RWPE1 (cell line): ENCODE data around the gene STX3.

Experiments used
- CTCF ChIA-PET: fragments of 350-600 bp; sonication (Branson Sonifier 250); formaldehyde crosslinking; extraction: SDS; loops from one replicate; lab custom pipeline; 2021; lab: Yijun Ruan, JAX
- POLR2A ChIA-PET: fragments of 400-600 bp; formaldehyde crosslinking; extraction: SDS; loops from one replicate; lab custom pipeline; 2020; ENCODE audit warnings: antibody characterized with exemption; ENCODE audit not compliant: low non-redundant PET; lab: Yijun Ruan, JAX
- DNase-seq: peaks from one replicate; pipeline ENCODE4 v3.0.0; 2012; ENCODE audit warnings: low spot score
- H3K27ac ChIP-seq: fragments of 450-650 bp; 2 replicates; pipeline ENCODE4 v1.5.1; 2017
- TF ChIP-seq, protein P1 (sequence below): fragments of 450-650 bp; conservative IDR thresholded peaks from 2 replicates; pipeline ENCODE4 v1.5.1; 2017; ENCODE audit warnings: low read depth, mild to moderate bottlenecking

Gene STX3

GRCh38 chr11:59755701-59756557 is 753 bp downstream of the STX3 start:
- peak overlapping the region; percentile 84 for H3K27ac ChIP-seq
- DNase-seq: peak; percentile 83
- ChIA-PET CTCF (interaction anchor here (0.5 to 3.0 kb wide), 3 partner anchors 45 to 219 kb away, joined by 3 to 33 read pairs (median 3); partner anchors contain the start of gene MRPL16), POLR2A (interaction anchor here (0.5 to 0.6 kb wide), 2 partner anchors 12 to 35 kb away, joined by 3 read pairs; no protein-coding TSS in a partner anchor)
- TF ChIP-seq, protein P1, sequence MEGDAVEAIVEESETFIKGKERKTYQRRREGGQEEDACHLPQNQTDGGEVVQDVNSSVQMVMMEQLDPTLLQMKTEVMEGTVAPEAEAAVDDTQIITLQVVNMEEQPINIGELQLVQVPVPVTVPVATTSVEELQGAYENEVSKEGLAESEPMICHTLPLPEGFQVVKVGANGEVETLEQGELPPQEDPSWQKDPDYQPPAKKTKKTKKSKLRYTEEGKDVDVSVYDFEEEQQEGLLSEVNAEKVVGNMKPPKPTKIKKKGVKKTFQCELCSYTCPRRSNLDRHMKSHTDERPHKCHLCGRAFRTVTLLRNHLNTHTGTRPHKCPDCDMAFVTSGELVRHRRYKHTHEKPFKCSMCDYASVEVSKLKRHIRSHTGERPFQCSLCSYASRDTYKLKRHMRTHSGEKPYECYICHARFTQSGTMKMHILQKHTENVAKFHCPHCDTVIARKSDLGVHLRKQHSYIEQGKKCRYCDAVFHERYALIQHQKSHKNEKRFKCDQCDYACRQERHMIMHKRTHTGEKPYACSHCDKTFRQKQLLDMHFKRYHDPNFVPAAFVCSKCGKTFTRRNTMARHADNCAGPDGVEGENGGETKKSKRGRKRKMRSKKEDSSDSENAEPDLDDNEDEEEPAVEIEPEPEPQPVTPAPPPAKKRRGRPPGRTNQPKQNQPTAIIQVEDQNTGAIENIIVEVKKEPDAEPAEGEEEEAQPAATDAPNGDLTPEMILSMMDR: no peak; the same call in 1 of the 2 replicates

DNA sequence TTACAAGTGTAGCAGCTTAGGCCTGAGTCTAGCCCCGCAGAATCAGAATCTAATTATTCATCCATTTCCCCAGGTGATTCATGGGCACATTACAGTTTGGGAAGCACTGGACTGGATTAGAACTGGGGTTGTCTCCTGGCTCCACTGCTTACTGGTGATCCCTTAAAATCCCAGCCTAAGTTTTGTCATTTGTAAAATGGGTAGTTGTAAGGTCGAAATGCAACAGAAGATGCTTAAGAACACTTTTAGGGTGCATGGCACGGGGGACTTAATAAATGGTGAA is 1.3 kb downstream of the STX3 start:
- POLR2A ChIA-PET: no interaction called here
- no peak overlapping the region for H3K27ac ChIP-seq
- CTCF ChIA-PET: interaction anchor here (1.1 kb wide), 1 partner anchor 54 kb away, joined by 3 read pairs; the partner anchor contains the start of gene MRPL16
- TF ChIP-seq, protein P1: no peak
- peak; percentile 22 for DNase-seq

GRCh38 chr11:59756845-59757244 is 1.7 kb downstream of the STX3 start:
- POLR2A ChIA-PET: no interaction called here
- H3K27ac ChIP-seq: peak overlapping the region; percentile 24; the same call in 1 of the 2 replicates
- TF ChIP-seq, protein P1: no peak
- peak; percentile 69 for DNase-seq
- CTCF ChIA-PET: no interaction called here

- POLR2A ChIA-PET: no interaction called here
- CTCF ChIA-PET: no interaction called here
Measured at GRCh38 chr11:59758401-59759037, 3.3 kb downstream of the STX3 start.

GRCh38 chr11:59759900-59760299 is 4.7 kb downstream of the STX3 start:
- H3K27ac ChIP-seq: no peak overlapping the region
- ChIA-PET CTCF (interaction anchor here (0.7 kb wide), 1 partner anchor 1957 kb away, joined by 3 read pairs; no protein-coding TSS in a partner anchor), POLR2A (no interaction called here)
- DNase-seq: no peak
- TF ChIP-seq, protein P1: no peak

More at GRCh38 chr11:59758401-59759037, 3.3 kb downstream of the STX3 start:
- no peak for DNase-seq
- no peak overlapping the region for H3K27ac ChIP-seq
- TF ChIP-seq, protein P1: no peak

DNA sequence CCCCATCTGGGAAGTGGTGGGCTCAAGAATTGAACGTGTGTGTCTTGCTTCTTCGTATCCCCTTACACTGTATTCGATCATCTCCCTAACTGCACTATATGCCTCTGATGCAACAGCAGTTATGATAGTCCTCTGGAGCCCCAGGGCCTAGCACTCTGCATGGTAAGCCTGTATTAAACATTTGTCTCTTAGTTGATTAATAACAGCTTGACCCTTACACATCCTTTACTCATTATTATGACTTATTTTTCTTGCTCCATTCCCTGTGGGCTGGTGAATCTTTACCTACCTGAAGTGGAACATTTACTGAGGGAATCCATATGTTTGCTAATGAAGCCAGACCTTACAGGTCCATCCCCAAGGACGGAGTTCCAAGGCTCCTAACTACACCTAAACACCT is 5.6 kb downstream of the STX3 start:
- TF ChIP-seq, protein P1: no peak
- no peak overlapping the region for H3K27ac ChIP-seq
- CTCF ChIA-PET: no interaction called here
- POLR2A ChIA-PET: no interaction called here
- DNase-seq: no peak
